IMR-90 (cell line): Measurements from ENCODE around the gene SPDYE2. TPM values are rescaled to one million over a fixed set of nuclear protein-coding genes. Genes with fewer than 3 reads are reported as not detected.
A peak's percentile ranks its signal among the peaks of the same experiment; 100 is the strongest.
"Not testable (repeated sequence)": the region's sequence is repeated elsewhere in the genome, so short reads cannot be mapped to it uniquely, and the experiment has no call there.

Source experiments
- ATAC-seq: fragments of 200-7000 bp; cut with Tn5 transposase; 2 replicates; pipeline ENCODE4 v1.9.1; 2020; ENCODE audit warnings: low read depth, mild to moderate bottlenecking, moderate library complexity
- BruUV-seq: library from RNA; stranded (reverse); fragments of 400-500 nt; replicated peaks from 2 replicates; lab custom pipeline; 2021; lab: Mats Ljungman, UMichigan
- CTCF ChIA-PET: fragments of 300-600 bp; formaldehyde crosslinking; extraction: SDS; loops from one replicate; lab custom pipeline; 2021; ENCODE audit warnings: antibody characterized with exemption; lab: Yijun Ruan, JAX
- POLR2A ChIA-PET: fragments of 300-600 bp; sonication (Branson Sonifier 250); formaldehyde crosslinking; loops from one replicate; lab custom pipeline; 2022; ENCODE audit warnings: antibody characterized with exemption; ENCODE audit not compliant: unreplicated experiment; lab: Charles Lee
- DNase-seq: peaks from one replicate; pipeline ENCODE4 v3.0.0; 2013
- H2AFZ ChIP-seq: replicated peaks from 2 replicates; pipeline ENCODE3; 2013; ENCODE audit warnings: low read length, mild to moderate bottlenecking; ENCODE audit not compliant: poor library complexity
- H2AK5ac ChIP-seq: 2 replicates; pipeline ENCODE4 v1.6.1; 2013; ENCODE audit warnings: low read depth, low read length, inconsistent platforms
- H2AK9ac ChIP-seq: replicated peaks from 2 replicates; pipeline ENCODE3; 2013; ENCODE audit warnings: mild to moderate bottlenecking, low read depth, low read length, moderate library complexity; ENCODE audit not compliant: poor library complexity
- H2BK120ac ChIP-seq: 2 replicates; pipeline ENCODE4 v1.6.1; 2013; ENCODE audit warnings: low read depth, low read length, inconsistent platforms
- H2BK15ac ChIP-seq: 3 replicates; pipeline ENCODE4 v1.6.1; 2013; ENCODE audit warnings: low read depth, low read length, inconsistent platforms
- H2BK20ac ChIP-seq: 2 replicates; pipeline ENCODE4 v1.6.1; 2013; ENCODE audit warnings: low read depth, mild to moderate bottlenecking, inconsistent platforms, low read length, moderate library complexity
- H2BK5ac ChIP-seq: 2 replicates; pipeline ENCODE4 v1.6.1; 2013; ENCODE audit warnings: mild to moderate bottlenecking, low read depth, low read length, inconsistent platforms; ENCODE audit not compliant: poor library complexity, severe bottlenecking
- H3K14ac ChIP-seq: replicated peaks from 2 replicates; pipeline ENCODE4 v1.6.1; 2013; ENCODE audit warnings: low read depth, low read length, inconsistent platforms
- H3K18ac ChIP-seq: 2 replicates; pipeline ENCODE4 v1.6.1; 2013; ENCODE audit warnings: low read depth, low read length, control low read depth
- H3K23ac ChIP-seq: 2 replicates; pipeline ENCODE4 v1.6.1; 2013; ENCODE audit warnings: low read depth, low read length, inconsistent platforms
- H3K27ac ChIP-seq: 2 replicates; pipeline ENCODE4 v1.5.1; 2013; ENCODE audit warnings: mild to moderate bottlenecking, control low read depth, low read length; ENCODE audit not compliant: insufficient read depth
- H3K27me3 ChIP-seq: 2 replicates; pipeline ENCODE4 v1.6.1; 2013; ENCODE audit warnings: low read length; ENCODE audit not compliant: control insufficient read depth, insufficient read depth
- H3K36me3 ChIP-seq: 2 replicates; pipeline ENCODE4 v1.6.1; 2013; ENCODE audit warnings: low read length, mixed read lengths; ENCODE audit not compliant: control insufficient read depth, insufficient read depth
- H3K4ac ChIP-seq: 2 replicates; pipeline ENCODE4 v1.6.1; 2013; ENCODE audit warnings: low read depth, low read length, inconsistent platforms
- H3K4me1 ChIP-seq: 2 replicates; pipeline ENCODE4 v1.6.1; 2013; ENCODE audit warnings: low read length, mixed read lengths; ENCODE audit not compliant: control insufficient read depth, insufficient read depth
- H3K4me2 ChIP-seq: 2 replicates; pipeline ENCODE4 v1.6.1; 2013; ENCODE audit warnings: low read depth, mild to moderate bottlenecking, control low read depth, low read length, moderate library complexity
- H3K4me3 ChIP-seq: 2 replicates; pipeline ENCODE4 v1.5.1; 2013; ENCODE audit warnings: low read depth, mild to moderate bottlenecking, control low read depth, low read length, moderate library complexity; ENCODE audit not compliant: insufficient read depth
- H3K56ac ChIP-seq: 2 replicates; pipeline ENCODE4 v1.6.1; 2013; ENCODE audit warnings: low read length, inconsistent platforms; ENCODE audit not compliant: insufficient read depth; ENCODE audit errors: extremely low read depth
- H3K79me1 ChIP-seq, 2 experiments: 2 replicates each; pipeline ENCODE4 v1.6.1; 2013; ENCODE audit warnings: low read length in 2 of 2, inconsistent platforms in 1 of 2, low read depth in 1 of 2
- H3K9ac ChIP-seq: 2 replicates; pipeline ENCODE4 v1.6.1; 2013; ENCODE audit warnings: low read depth, low read length, control low read depth
- H3K9me1 ChIP-seq: 2 replicates; pipeline ENCODE4 v1.6.1; 2013; ENCODE audit warnings: low read length, inconsistent platforms; ENCODE audit not compliant: insufficient read depth
- H3K9me3 ChIP-seq: 2 replicates; pipeline ENCODE4 v1.6.1; 2013; ENCODE audit warnings: low read length; ENCODE audit not compliant: control insufficient read depth, insufficient read depth
- H4K20me1 ChIP-seq: 2 replicates; pipeline ENCODE4 v1.6.1; 2013; ENCODE audit warnings: low read length, inconsistent platforms; ENCODE audit not compliant: insufficient read depth
- H4K5ac ChIP-seq: 2 replicates; pipeline ENCODE4 v1.6.1; 2013; ENCODE audit warnings: mild to moderate bottlenecking, low read depth, low read length, control low read depth
- H4K8ac ChIP-seq, 2 experiments: 2 replicates each; pipeline ENCODE4 v1.6.1; 2013; ENCODE audit warnings: low read depth in 2 of 2, low read length in 2 of 2, control low read depth in 1 of 2, inconsistent platforms in 1 of 2
- H4K91ac ChIP-seq: 2 replicates; pipeline ENCODE4 v1.6.1; 2013; ENCODE audit warnings: low read depth, low read length, inconsistent platforms; ENCODE audit not compliant: insufficient read depth
- WGBS, 2 experiments: methylation state at CpG; one replicate each; pipeline versions ENCODE4 v1.1.5 to v1.1.7; 2013; ENCODE audit warnings: missing lambda C conversion rate in 2 of 2; ENCODE audit not compliant: insufficient read length in 1 of 2; ENCODE audit errors: extremely low coverage in 2 of 2; 5-methylcytosine and 5-hydroxymethylcytosine counted together
- dilution Hi-C: fragments of 300-500 bp; cut with HindIII; formaldehyde crosslinking; loops from one replicate; pipeline ENCODE4 v1.14.3; 2018; ENCODE audit warnings: low sequenced_read_pairs; ENCODE audit not compliant: unreplicated experiment
- in situ Hi-C: fragments of 300-500 bp; cut with MboI; formaldehyde crosslinking; loops from 3 replicates; pipeline ENCODE4 v1.14.3; 2019; ENCODE audit warnings: low sequenced_read_pairs, inconsistent platforms, mixed read lengths
- intact Hi-C: fragments of 100-400 bp; cut with micrococcal nuclease; formaldehyde crosslinking; loops from 2 replicates; pipeline ENCODE4 v1.10.0; 2022
- polyA plus RNA-seq, 3 experiments: library from polyadenylated mRNA; depleted of rRNA; stranded (reverse); fragments of >200 nt; gene quantifications; 2 replicates each; pipeline ENCODE4 v1.2.3, GENCODE V29; 2012; ENCODE audit warnings: low replicate concordance in 1 of 3
- total RNA-seq: library from RNA; depleted of rRNA; stranded (reverse); fragments of >200 nt; gene quantifications from 2 replicates; pipeline ENCODE4 v1.2.3, GENCODE V29; 2012

Gene SPDYE2
- total and polyA plus RNA-seq, 2 of the 4 experiments (the other 2 are of a cell fraction): not detected

GRCh38 chr7:102517550-102518147 is 33.4 kb upstream of the SPDYE2 start, which contains the start of gene RASA4B:
RASA4B (minus strand) TSS chr7:102517777; CDS start chr7:102517710, 67 bp downstream.
- H4K5ac ChIP-seq, H3K9ac ChIP-seq, H2BK5ac ChIP-seq, H2BK20ac ChIP-seq, H2BK15ac ChIP-seq, H3K27ac ChIP-seq, H3K56ac ChIP-seq, dilution Hi-C loops, H3K14ac ChIP-seq, H3K4me1 ChIP-seq, H2AFZ ChIP-seq, H3K27me3 ChIP-seq, H3K9me1 ChIP-seq, H4K20me1 ChIP-seq, intact Hi-C loops, POLR2A ChIA-PET, H3K4ac ChIP-seq, H3K36me3 ChIP-seq, H3K79me1 ChIP-seq, H4K91ac ChIP-seq, CTCF ChIA-PET, H4K8ac ChIP-seq, H2AK5ac ChIP-seq, H3K18ac ChIP-seq, H2AK9ac ChIP-seq, H3K23ac ChIP-seq, BruUV-seq, H3K9me3 ChIP-seq, DNase-seq, H2BK120ac ChIP-seq, in situ Hi-C loops: not testable (repeated sequence)
- H3K4me3 ChIP-seq: peak within 1 kb of the TSS; percentile 50
- peak; percentile 99 for ATAC-seq
- H3K4me2 ChIP-seq: peak within 1 kb of the TSS; percentile 67; the same call in 1 of the 2 replicates
- WGBS, 2 experiments: no CpG with 5 or more reads among the region's 61 CpGs

DNA sequence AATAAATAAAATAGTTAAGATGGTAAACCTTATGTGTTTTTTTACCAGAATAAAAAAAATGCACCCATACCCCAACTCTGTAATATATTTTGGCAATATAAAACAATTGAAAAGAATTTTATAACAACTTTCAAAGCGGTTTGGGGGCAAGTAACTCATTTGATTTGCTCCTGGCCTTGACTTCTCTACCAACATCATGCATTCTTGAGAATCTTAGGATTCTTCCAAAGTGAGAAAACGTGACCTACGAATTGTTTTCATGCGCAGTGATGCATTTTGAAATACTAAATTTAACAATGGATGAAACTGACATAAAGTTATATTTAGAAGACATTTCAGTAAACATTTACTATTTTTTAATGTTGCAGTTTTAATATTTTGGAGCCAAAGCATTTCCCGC is 30.2 kb upstream of the SPDYE2 start:
- H2BK120ac ChIP-seq, H2AK9ac ChIP-seq, H3K23ac ChIP-seq, in situ Hi-C loops, H3K79me1 ChIP-seq, BruUV-seq, H3K4me1 ChIP-seq, H4K20me1 ChIP-seq, H3K4me2 ChIP-seq, H2AFZ ChIP-seq, H3K36me3 ChIP-seq, H4K91ac ChIP-seq, DNase-seq, H4K5ac ChIP-seq, H3K27me3 ChIP-seq, dilution Hi-C loops, H2BK5ac ChIP-seq, H3K18ac ChIP-seq, ATAC-seq, POLR2A ChIA-PET, CTCF ChIA-PET, H3K4me3 ChIP-seq, H2BK20ac ChIP-seq, intact Hi-C loops, H3K4ac ChIP-seq, H2BK15ac ChIP-seq, H3K9ac ChIP-seq, H3K9me3 ChIP-seq, H3K27ac ChIP-seq, H3K9me1 ChIP-seq, H4K8ac ChIP-seq, H3K14ac ChIP-seq, H2AK5ac ChIP-seq, H3K56ac ChIP-seq: not testable (repeated sequence)
- no CpG with 5 or more reads among the region's 5 CpGs for WGBS, 2 experiments
